Epidermal melanocyte (primary cell): ENCODE data around the gene KRT36.

ENCODE experiments used
- DNase-seq: peaks from one replicate; pipeline ENCODE4 v3.0.0; 2011; ENCODE audit warnings: low spot score; ENCODE audit not compliant: insufficient read length

KRT36 gene

DNA sequence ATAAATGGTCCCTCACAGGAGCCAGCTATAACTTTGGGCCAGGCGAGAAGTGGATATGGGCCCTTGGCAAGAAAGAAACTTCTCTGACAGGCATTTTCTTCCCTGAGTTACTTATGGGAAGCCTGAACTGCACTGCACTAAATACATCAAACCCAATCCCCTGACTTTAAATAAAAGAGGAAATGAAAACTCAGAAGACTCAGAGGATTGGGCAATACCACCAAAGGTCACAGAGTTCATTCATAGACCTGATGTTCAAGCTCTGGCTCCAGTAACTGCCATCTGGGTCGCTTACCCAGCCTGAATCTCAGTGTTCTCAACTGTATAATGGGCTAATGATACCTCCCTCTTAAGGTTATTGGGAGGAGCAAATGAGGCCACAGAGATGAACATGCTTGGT, 9.6 kb downstream of the KRT36 start:
- DNase-seq, result no peak

DNA sequence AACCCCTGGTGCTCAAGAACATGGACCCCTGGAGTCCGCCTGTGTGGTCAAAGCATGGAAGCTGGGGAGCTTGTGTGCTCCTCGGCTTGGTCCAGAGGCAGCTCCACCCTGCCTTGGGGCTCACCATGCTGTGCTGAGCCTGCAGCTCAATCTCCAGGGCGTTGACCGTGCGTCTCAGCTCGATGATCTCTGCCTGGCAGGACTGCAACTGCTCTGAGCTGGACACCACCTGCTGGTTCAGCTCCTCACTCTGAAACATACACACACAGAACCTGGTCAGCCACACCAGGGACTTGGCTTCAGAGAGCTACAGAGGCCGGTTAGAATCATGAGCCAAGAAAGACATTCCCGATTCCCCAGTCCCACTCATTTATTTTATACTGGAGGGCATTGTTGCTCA, 11.5 kb downstream of the KRT36 start:
- DNase-seq, result no peak

DNA sequence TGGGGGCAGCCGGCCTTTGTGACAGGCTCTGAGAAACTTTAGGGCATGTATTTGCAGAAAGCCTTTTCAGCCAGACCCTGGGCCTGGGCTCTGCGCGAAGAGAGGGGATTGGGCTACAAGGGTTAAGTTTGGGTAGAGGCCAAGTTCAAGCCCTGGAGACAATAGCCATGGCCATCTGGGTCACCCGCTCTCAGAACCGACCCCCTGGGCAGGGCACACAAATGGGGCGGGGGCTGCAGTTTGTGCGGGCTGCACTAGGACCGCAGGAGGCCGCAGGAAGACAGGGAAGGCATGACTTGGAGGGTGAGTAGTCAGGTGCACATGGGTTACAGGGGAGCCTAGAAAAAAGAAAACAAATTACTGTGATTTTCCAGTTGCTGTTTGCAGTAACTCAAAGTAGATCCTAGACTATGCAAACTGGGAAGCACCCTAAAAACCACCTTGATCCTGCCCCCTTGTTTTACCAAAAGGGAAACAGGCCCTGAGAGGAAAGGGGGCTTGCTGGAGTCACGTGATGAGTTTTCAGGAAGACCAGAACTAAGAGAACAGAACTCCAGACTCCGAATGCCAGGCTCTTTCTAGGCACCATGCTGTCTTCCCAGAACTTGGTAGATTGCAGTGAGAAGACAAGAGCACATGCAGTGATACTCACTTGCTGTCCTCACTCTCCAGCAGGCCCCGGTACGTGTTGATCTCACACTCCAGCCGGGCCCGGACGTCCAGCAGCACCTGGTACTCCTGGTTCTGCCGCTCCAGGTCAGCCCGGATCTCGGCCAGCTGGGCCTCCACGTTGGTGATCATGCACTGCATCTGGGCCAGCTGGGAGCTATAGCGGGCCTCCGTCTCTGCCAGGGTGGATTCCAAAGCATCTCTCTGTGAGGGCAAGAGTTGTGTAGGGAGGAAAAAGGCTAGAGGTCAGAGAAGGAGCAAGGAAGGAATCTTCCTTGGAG, 12.6 kb downstream of the KRT36 start:
- DNase-seq, result no peak

DNA sequence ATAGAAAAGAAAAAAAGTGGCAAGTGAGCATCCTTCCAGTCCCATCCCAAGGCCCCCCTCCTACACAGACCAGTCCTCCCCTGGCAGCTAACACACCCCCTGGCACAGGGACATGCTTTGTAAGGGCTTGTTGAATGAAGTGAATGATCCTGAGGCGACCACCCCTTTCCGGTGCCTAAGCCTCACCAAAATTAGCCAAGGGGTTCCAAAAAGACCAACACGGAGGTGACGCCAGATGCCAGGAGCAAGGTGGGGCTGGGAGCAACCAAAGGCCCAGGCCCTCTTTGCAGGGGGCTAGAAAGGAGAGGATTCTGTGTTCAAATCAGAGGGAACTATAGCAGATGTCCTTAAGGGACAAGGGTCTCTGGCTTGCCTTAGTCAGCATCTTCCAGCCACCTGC, 14.3 kb downstream of the KRT36 start:
- DNase-seq, result no peak

DNA sequence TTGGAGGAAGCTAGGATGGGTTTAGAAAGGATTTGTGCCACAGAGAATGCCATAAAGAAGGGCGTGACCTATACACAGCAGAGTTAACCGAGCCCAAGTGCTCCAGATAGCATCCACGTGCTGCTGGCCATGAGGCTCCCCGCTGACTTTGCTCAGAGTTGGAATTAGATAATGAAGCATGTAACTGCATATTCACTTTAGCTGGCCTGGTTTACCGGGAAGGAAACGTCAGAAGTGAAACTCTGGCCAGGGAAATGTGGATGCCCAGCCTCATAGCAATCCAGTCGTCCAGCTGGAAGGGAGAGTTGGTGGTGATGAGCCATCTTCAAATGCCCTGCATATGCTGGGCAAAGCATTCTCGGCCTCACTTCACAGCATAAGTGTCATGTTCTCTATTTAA, 14.8 kb downstream of the KRT36 start:
- no peak for DNase-seq

DNA sequence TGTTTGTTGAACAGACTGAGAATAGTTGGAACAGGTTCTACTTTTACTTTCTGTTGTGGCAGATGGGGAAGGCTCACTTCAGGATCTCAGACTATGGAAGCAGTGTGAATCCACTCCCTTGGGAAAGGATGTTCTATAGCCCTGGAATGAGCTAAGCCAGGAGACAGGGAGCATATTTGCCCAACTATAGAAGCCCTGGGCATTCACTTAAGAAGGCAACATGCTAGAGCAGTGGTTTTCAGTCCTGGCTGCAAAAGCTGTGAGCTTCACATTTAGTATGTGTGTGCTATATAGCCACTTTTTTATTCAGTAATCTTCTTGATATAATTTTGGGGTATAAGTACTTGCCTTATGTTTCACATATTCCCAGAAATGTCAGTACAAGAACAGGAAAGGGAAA, 21.4 kb downstream of the KRT36 start:
- no peak for DNase-seq

DNA sequence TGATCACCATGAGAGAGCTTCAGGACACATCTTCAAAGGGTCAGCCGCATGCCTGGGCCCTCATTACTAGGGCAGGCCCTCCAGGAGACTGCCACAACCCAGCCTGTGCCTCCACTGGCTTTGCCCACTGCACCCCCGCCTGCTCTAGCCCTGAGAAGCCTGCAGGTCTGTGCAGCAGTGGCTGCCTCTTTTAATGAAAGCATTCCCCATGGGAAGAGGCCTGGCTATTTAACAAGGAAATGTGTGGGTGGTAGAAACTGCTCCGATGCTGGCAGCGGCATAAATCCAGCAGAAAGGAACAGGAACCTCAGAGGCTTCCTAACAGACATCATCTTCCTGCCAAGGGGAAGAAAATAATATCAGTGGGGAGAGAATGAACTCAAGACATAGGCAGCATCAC, 22.1 kb downstream of the KRT36 start:
- no peak for DNase-seq

DNA sequence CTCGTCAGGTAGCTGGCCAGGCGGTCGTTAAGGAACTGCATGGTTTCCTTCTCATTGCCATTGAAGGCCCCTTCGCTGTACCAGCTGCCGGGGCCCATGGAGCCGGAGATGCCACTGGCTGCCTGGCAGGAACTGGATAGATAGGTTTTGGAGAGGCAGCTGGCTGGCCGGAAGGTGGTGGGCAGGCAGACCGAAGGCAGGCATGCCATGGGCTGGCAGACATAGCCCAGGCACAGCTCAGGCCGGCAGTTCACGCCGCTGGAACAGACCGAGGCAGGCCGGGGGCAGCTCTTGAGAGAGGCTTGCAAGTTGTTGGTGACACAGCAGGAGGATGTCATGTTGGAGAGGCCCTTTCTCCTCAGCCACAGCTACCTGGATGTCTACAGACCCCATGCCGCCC, 22.7 kb downstream of the KRT36 start, which contains the start of gene KRT32:
Gene KRT32, minus strand, starts transcription at position 399 of the 400 bp plus-strand sequence. Its CDS starts 61 bp downstream, at position 338.
- no peak for DNase-seq

DNA sequence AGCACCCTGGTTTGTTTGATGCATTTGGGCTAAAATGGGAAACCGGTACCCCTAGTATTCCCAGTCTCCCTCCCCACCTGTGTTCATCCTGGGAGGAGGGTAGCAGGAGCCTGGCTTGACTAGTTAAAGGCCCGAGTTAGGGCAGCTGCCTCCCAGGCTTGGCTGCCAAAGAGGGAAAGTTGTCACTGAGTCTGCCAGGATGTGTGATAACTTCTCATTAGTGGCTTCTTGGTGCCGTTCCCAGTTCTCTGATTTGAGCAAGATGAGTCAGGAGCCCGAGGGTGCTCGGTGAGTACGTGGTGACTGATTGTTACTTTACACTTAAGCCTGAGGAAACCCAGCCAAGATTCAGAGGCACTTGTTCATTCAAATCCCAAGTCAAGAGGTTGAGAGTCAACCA, 25.0 kb downstream of the KRT36 start:
- DNase-seq, result no peak

DNA sequence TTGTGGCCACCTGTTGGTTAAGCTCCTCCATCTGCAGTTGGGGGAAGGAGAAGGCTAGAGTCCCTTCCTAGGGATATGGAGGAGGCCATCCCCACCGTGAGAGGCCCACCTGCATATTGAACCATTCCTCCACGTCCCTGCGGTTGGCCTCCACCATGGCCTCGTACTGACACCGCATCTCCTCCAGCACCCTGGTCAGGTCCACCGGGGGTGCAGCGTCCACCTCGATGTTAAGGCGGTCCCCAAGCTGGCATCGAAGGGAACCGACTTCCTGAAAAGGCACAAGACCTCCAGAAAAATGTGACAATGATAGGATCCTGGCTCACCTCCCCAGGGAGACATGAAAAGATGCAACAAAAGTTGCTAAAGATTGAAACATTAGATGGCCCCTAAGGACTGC, 25.5 kb downstream of the KRT36 start:
- DNase-seq, result no peak

DNA sequence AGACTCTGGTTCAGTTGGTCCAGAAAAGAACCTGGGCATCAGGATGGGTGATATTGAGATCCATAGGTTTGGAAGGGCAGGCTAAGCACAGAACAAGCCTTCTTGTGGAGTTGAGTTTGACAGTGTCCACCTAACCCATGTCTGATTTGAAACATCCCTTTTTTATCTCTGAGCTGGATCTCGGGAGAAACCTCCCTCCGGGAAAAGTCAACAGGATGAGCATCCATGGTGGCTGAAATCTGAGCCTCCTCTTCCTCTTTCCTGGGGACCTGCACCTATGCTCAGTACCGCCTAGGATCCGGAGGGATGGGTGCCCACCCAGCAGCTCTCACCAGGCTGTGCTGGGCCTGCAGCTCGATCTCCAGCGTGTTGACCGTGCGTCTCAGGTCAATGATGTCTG, 26.0 kb downstream of the KRT36 start:
- no peak for DNase-seq

DNA sequence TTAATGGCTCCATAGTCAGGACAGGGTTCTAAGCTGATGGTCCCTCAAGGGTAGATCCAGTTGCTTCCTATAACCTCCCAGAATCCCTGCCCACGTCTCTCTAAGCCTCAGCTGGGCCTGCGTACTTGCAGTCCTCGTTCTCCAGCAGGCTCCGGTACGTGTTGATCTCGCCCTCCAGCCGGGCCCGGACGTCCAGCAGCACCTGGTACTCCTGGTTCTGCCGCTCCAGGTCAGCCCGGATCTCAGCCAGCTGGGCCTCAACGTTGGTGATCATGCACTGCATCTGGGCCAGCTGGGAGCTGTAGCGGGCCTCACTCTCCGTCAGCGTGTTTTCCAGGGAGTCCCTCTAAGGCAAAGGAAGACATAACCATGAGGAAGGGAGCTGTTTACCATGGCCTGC, 27.0 kb downstream of the KRT36 start:
- DNase-seq, result no peak

DNA sequence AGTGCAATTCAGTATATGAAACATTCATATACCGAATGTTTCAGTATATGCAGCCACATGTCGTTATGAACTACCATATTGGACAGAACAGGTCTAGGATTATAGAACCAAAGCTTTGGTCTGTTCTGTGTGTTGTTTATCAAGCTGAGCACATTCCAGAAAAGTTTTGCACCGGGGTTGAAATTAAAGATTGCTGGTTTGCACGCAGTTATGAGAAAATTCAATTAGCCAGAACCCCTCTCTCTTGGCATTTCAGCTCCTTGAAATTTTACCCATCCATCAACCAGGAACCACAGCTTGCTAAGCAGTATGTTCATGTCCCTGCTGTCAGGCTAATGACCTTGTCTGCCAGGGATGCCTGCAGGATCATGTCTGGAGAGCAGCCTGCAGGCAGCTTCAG, 32.0 kb downstream of the KRT36 start:
- DNase-seq, result no peak

DNA sequence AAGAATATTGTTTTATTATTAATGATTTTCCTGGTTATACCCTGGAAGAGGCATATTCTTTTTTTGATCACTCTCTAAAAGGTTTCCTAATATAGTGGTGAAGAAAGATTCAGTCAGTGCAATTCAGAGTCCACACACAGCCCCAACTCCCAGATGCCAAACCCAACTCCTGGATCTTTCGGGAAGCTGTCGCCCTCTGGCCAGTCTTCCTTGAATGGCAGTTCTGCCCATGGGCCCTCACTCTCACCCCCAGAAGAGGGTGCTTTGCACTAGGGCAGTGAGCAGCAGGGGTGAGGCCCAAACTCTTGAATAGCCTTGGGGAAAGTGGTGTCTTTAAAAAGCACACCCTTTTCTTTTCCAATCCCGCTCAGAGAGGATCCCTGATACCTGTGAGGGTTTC, 33.5 kb downstream of the KRT36 start:
- no peak for DNase-seq

DNA sequence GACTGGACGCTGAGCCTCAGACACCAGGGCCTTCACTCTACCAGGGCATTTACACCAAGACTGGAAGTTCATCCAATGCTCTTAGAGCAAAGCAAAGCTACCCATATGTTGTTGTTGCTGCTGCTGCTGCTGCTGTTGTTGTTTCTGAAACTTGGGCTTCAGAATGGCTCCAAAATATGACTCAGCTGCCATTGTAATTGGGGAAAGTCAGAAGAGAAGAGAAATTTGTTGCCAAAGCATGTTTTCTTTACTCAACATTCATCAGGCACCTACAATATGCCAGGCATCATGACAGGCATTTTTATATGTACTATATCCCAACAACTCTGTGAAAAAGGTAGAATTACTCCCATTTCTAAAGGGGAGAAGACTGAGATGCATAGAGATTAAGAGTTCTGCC, 34.5 kb downstream of the KRT36 start:
- no peak for DNase-seq

DNA sequence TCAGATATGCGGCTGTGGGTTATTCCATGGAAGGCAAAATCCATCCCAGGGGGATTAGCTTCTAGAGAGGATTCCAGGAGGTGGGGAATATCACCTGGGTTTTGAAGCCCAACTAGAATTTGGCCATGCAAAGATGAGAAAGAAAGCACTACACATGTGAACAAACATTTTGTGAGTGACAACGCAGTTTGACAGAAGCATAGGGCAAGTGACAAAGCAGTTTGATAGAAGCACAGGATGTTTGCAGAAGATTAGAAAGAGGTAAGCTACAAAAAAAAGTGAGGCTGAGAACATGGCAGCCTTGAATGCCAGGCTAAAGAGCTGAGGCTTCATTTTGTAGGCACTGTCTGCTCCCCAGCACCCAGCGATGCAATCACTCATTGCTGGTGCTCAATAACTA, 36.6 kb downstream of the KRT36 start:
- DNase-seq, result no peak

DNA sequence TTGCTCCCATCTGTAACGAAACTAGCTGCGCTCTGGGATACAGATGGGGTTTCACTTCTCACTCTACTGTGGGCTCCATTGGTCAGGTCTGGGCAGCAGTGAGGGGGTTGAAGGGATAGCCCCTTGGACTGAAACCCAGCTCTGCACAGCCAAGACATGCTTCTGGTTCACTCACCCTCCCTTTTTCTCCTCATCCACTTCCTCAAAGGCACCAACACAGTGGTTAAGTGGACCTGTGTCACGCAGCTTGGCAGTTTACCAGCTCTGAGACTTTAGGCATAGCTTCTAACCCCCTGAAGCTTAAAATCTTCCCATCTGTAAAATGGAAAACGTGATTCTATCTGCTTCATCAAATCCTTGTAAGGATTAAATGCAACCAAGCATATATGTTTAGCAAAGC, 37.4 kb downstream of the KRT36 start:
- DNase-seq, result no peak

DNA sequence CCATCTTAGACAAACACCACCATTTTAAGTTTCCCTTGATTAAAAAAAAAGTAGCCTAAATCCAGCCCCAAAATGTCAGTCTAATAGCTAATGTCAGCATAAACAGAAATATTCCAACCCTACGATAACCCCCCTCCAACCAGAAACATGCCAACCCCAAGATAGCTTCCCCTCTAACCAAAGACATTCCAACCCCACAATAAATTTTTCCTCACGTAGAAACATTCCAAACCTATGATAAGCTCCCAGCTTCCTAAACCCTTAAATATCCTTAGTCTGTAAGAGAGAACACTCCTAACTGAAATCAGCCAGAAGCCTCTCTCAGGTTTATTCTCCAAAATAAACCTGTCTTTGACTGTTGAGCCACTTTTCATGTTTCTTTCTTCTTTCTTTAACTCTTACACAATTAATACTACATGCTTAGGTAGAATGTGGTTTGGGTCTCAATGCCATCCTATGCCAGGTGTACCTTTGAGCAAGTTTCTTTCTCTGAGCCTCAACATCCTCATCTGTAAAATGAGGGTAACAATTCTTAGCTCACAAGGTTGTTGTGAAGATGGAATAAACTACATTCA, 38.5 kb downstream of the KRT36 start:
- DNase-seq, result no peak

DNA sequence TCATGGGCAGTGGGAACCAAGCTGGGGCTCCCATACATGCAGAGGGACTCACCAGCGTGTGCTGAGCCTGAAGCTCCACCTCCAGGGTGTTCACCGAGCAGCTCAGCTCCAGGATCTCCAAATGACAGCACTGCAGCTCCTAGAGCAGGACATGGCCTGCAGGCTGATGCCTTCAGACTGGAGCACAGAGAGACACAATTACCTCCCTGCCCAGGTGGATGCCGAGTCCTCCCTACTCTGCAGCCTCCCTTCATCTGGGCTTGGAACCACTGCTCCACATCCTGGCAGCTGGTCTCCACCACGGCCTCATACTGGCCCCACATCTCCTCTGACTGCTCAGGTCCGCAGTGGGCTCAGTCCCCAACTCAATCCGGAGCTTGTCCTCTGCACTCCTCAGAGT, 40.7 kb downstream of the KRT36 start:
- no peak for DNase-seq

DNA sequence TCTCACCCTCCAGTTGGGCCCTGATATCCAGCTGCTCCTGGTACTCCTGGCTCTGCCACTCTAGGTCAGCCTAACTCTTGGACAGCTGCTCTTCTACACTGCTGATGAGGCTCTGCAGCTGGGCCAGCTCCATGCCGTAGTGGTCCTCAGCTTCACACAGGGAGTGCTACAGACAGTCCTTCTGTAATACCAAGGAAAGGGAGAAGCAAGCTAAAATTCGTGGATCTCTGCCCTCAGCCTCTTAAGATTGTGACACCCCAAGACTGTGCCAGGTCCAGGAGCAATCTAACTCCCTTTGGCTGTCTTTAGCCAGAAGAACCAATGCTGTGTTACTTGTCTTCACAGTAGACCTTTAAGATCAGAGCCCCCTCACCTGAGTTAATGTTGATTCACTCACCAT, 41.2 kb downstream of the KRT36 start:
- DNase-seq, result no peak

DNA sequence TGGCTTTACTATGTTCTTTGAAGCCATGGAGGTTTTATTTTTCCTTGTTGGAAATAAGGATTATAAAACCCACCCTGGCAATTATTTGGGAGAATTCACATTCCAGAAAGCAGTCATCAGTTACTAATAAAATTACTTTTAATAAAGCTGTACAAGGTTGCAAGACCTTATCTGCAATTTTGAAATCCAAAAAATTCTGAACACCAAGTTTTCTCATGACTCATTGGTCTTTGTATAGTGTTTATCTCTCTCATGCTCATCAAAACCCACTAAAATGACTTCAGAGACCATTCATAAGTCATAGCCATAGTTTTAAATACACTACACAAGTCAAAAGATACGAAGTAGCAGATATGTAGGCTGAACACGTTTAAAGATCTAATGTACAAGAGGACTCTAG, 42.9 kb downstream of the KRT36 start:
- no peak for DNase-seq

DNA sequence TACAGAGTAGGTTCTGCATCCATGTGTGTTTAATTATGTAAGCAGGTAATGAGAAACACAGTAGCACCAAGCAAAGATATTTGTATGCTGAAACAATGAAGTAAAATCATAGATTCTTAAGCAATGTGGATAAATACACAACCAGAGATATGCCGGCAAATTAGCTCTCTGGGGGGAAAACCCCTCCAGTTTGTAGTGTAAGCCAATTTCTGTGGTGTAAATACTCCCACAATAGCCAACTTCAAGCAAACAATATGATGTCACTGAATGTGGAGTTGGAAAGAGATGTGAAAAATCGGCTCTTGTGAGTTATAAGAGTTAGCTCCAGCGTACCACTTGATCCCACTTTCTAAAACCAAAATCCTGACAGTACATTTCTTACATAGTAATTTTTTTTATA, 45.1 kb downstream of the KRT36 start:
- no peak for DNase-seq

DNA sequence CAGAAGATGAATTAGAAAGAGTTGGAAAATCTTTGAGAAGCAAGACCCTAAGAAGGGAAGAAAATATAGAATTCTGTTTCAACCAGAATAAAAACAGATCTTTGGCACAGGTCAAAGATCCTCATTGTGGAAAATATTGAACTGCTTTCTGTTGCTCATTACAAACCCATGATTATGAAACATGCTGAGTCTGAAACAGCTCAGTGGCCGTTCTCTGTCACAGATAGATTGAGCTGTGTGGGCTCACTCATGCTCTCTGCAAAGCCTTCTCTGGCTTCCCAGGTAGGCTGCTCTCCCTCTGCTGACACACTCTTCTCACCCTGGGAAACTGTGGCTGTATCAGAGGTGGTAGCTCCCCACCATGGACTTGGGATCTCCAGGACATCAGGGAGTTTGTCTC, 45.5 kb downstream of the KRT36 start:
- no peak for DNase-seq
